Fibroblast of upper back skin (primary cell): ENCODE measurements around the gene RGL1.

Experiments used
- DNase-seq: peaks from one replicate; pipeline ENCODE4 v3.0.0-alpha.2; 2013

RGL1 gene

DNA sequence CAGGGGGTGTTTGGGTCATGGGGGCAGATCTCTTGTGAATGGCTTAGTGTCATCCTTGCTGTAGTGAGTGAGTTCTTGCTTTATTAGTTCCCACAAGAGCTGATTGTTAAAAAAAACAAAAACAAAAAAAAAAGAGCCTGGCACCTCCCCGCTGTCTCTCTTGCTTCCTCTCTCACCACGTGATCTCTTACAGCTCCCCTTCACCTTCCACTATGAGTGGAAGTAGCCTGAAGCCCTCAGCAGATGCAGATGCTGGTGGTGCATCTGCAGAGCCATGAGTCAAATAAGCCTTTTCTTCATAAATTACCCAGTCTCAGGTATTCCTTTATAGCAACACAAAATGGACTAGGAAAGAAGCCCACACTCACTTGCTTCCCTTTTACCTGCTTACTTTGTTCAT lies 17.2 kb upstream of the RGL1 start:
- no peak for DNase-seq

- no peak for DNase-seq
Measured at GRCh38 chr1:183791319-183791718, 13.6 kb upstream of the RGL1 start.

- DNase-seq: no peak
Measured at GRCh38 chr1:183792300-183792699, 12.6 kb upstream of the RGL1 start.

DNA sequence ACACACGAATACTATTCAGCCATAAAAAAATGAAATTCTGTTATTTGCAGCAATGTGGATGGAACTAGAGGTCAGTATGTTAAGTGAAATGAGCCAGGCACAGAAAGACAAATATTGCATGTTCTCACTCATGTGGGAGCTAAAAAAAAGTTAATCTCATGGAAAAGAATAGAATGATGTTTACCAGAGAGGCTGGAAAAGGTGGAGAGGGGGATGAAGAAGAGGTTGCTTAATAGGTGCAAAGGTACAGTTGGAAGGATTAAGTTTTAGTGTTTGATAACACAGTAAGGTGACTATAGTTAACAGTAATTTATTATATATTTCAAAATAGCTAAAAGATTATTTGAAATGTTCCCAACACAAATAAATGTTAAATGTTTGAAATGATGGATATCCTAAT lies 10.8 kb upstream of the RGL1 start:
- DNase-seq: no peak

GRCh38 chr1:183800449-183800848 lies 4.5 kb upstream of the RGL1 start:
- no peak for DNase-seq

DNA sequence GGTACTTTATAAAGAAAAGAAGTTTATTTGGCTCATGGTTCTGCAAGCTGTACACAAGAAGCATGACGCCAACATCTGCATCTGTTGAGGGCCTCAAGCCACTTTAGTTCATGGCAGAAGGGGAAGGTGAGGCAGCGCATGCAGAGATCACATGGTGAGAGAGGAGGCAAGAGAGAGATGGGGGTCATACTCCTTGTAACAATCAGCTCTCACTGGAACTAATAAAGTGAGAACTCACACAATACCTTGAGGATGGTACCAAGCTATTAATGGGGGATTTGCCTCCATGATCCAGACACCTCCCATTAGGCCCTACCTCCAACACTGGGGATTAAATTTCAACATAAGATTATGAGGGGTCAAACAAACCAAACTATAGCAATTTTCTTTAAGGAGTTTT lies 3.3 kb upstream of the RGL1 start:
- DNase-seq: no peak

- DNase-seq: no peak
Measured at GRCh38 chr1:183804387-183804786, 533 bp upstream of the RGL1 start.

- peak; percentile 81 for DNase-seq
Measured at GRCh38 chr1:183806125-183806524, 1.2 kb downstream of the RGL1 start.

- no peak for DNase-seq
Measured at GRCh38 chr1:183806675-183807074, 1.8 kb downstream of the RGL1 start.

- DNase-seq: peak; percentile 83
Measured at GRCh38 chr1:183807549-183808168, 2.7 kb downstream of the RGL1 start.

DNA sequence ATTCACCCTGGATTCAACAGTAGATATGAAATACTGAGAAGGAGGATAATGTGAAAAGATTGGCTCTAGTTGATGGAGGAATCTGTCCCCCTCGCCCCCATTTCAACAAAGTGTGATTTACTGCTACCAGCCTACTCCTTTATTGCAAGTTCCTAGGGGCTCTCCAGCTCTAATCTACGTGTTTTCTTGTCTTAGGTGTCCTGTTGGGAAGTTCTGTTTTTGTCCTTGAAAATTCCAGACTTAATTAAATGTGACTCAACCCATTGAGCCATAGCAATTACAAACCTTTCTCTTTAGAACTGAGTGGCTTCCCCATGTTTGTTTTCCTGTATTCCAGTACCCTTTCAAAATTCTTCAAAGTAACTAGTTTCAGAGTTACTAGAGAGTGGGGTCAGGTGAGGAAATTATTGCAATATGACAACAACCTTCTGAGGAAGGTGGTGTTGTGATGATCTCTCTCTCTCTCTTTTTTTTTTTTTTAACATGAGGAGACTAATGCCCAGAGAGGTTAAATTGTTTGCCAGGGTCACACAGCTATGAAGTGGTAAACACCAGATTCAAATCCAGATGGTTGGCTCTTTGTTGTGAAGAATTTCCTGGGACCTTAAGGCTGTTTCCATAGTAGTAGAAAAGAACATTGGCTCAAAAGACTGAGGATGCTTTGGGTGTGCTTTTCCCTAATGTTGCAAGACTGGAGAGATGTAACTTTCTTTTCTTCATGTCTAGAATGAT lies 3.5 kb downstream of the RGL1 start:
- no peak for DNase-seq

DNA sequence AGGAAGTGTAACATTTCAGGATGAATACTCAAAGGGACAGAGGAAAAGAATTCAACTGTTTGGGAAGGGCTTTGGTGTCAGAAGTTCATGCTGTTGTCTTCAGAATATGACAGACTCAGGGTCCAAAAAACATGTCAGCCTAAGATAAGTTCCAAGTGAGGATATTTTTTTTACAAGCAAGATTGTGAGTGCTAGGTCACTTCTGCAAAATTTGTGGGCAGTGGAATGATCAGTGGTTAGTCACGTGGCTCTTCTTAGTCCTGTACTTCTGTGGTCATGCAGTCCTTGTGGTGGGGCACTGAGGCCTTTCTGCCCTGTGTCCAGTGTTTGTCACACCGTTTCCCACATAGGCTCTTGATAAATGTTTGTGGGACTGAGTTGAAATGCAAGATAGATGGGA lies 5.2 kb downstream of the RGL1 start:
- no peak for DNase-seq

- no peak for DNase-seq
Measured at GRCh38 chr1:183810756-183811544, 6.0 kb downstream of the RGL1 start.

DNA sequence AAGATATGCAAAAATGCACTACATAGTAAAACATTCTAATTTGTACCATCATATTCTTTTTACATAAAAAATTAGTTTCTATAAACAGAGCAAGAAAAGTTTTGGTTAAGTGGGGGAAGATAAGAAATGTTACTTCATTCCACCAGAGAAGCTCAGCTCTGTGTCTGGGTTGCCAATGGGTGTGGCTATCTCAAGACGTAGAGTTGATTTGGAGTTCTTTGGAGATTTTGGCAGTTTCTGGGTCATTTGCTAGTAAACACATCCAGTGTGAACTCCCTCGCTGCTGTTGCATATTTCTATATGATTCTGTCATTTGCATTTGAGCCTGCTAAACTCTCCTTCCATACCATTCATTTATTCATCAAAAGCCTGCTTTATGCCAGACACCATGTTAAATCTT lies 7.2 kb downstream of the RGL1 start:
- DNase-seq: no peak

DNA sequence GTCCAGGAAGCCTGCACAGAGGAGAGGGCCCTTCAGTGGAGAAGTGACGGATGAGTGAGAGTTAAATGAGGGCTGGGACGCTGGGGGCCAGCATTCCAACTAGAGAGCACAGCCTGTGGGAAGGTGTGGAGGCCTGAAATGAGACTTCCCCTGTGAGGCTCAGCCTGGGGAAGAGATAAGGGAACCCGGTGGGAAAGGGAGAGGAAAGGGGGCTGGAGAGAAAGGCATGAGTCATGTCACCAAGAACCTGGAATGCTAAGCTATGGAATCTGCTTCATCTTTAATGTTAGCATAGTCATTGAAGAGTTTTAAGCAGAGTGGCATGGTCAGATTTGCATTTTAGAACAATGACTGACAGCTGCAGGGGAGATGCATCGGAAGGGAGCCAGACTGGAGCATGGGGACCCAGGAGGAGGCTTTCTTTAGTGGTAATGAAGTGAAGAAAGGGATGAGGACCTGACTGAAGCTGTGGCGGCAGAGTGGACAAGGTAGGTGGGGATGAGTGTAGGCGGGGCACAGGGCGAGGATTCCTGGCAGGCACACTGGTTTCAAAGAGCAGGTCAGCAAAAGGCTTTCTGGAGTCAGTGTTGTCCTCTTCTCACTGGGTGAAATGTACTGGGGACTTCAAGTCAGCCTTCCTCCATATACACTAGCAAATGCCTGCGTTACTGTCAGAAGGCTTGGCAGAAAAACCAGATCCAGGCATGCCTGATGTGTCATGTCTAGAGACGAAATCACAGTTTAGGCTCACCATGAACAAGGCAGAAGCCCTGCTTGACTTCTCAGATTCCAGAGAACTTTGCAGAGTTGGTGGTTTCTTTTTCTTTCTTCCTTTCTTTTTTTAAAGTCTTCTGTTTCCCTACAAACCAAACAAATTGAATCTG lies 8.0 kb downstream of the RGL1 start:
- DNase-seq: peak; percentile 74

GRCh38 chr1:183814121-183814681 lies 9.3 kb downstream of the RGL1 start:
- no peak for DNase-seq

DNA sequence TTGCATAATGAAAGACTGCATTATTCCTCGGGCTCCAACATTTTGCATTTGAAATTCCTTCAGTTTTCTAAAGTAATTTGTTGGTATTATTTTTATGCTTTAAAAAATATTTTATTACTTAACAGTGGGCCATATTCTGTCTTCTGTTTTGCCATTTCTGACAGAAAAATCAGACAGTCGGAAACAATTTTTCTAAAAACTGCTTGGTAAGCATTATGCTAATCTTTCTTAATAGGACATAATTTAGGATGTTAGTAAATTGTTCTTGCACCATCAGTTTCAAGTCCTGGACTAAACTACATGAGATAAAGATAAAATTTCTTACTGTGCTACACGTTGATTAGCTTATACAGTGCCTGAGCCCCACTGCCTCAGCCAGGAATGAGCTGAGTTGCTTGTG lies 11.2 kb downstream of the RGL1 start:
- DNase-seq: no peak

DNA sequence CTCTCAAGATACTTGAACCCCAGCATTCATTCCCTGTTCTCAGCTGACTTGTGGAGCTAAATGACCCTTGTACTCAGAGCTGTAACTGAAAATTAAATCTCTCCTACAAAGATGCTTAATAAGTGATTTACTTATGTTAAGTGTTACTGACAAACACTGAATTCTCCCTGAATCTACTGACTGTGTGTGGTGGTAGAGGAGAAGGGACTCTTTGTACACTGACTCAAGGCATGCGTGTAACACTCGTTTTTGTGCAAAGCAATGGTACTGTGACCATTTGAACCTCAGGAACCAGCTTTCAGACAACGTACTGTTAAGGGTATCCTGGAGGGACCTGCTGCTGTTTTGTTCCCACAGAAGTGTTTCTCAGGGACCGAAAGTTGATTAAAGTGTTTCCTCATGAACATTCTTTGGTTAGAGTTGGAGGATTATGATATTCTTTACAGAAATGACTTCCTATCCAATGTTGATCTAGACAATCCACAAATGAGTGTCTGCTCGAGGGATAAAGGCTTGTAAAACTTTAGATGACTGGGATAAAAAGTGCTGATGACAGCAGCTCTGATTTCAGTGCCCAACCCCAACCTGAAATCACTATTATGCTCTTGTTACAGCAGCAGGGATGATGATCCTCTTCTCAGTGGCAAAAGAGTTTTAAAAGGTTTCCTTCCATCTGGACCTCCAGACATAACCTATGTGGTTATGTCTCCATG lies 12.8 kb downstream of the RGL1 start:
- no peak for DNase-seq

DNA sequence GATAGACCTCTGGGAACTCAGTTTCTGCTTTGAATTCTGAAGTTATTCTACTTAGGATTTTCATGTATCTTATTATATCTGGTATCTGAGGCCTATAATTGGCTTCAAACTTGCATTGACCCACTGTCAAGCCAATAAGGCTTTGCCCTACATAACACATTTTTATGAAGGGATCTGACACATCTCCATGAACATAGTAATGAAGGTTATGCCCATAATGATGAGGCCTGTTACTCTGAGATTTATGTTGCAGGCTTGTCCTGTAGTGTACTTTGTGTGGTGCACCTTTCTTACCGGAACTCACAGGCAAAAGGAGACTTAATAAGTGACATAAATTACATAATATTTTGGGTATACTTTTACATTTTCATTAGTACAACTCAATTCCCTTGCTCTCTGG lies 14.1 kb downstream of the RGL1 start:
- no peak for DNase-seq

GRCh38 chr1:183821309-183821888 lies 16.5 kb downstream of the RGL1 start:
- no peak for DNase-seq

- peak; percentile 79 for DNase-seq
Measured at GRCh38 chr1:183821889-183822611, 17.1 kb downstream of the RGL1 start.
